Right lung (tissue), 5 donors: ENCODE results near the gene ZDHHC18. TPM values are rescaled to one million over a fixed set of nuclear protein-coding genes. Genes with fewer than 3 reads are reported as not detected.
A peak's percentile ranks its signal among the peaks of the same experiment; 100 is the strongest.

ENCODE experiments used
- DNase-seq, 2 donors: peaks; one replicate each; pipeline ENCODE4 v3.0.0-alpha.2; 2013
- polyA plus RNA-seq, 5 donors: library from polyadenylated mRNA; unstranded; fragments of 120-200 nt; gene quantifications; one replicate each; pipeline versions ENCODE4 v1.2.1 to v1.2.3, GENCODE V29; 2013; ENCODE audit warnings: inconsistent platforms in 1 of 5, low replicate concordance in 1 of 5; ENCODE audit not compliant: insufficient read length in 5 of 5, insufficient read depth in 1 of 5

ZDHHC18 gene
- polyA plus RNA-seq, 5 donors, result 19.9 to 26.7 (median 23.2) TPM

GRCh38 chr1:26890467-26890796, 63.9 kb downstream of the ZDHHC18 start:
- no peak for DNase-seq

GRCh38 chr1:26894263-26894662, 67.8 kb downstream of the ZDHHC18 start:
- DNase-seq, result no peak

- no peak for DNase-seq
Observed at GRCh38 chr1:26897351-26897750, 70.9 kb downstream of the ZDHHC18 start.

- peak; percentile 88 to 91 for DNase-seq
Observed at GRCh38 chr1:26900001-26900814, 73.7 kb downstream of the ZDHHC18 start, which contains the start of gene GPATCH3. Gene GPATCH3 (minus strand): TSS chr1:26900467. CDS start chr1:26900442, 25 bp downstream.

GRCh38 chr1:26900815-26901511, 74.5 kb downstream of the ZDHHC18 start:
- DNase-seq, result no peak

Other genes starting within 250 kb of the ZDHHC18 start
- 100 to 1,000 TPM in 1 of 5 donors, 10 to 100 TPM in 4; 78.6 to 106 (median 82.4) TPM for gene ARID1A, start 130.7 kb upstream of the ZDHHC18 start, polyA plus RNA-seq
- gene PIGV, start 38.7 kb upstream of the ZDHHC18 start, polyA plus RNA-seq, result 10 to 100 TPM; 14.6 to 20.3 (median 15.3) TPM
- gene SFN, start 36.5 kb downstream of the ZDHHC18 start, polyA plus RNA-seq, result 1 to 10 TPM in 1 of 5 donors, under 1 TPM in 4; 0.27 to 1.1 (median 0.72) TPM
- 10 to 100 TPM; 25.5 to 33.9 (median 30.9) TPM for gene GPN2, start 63.6 kb downstream of the ZDHHC18 start, polyA plus RNA-seq
- 10 to 100 TPM; 10.4 to 13.9 (median 13.1) TPM for gene GPATCH3, start 73.8 kb downstream of the ZDHHC18 start, polyA plus RNA-seq
- 1 to 10 TPM; 3.0 to 5.8 (median 3.7) TPM for gene NR0B2, start 87.3 kb downstream of the ZDHHC18 start, polyA plus RNA-seq
- gene NUDC, start 95.1 kb downstream of the ZDHHC18 start, polyA plus RNA-seq, result 10 to 100 TPM; 59.8 to 99.2 (median 69.6) TPM
- 1 to 10 TPM; 6.4 to 9.6 (median 7.5) TPM for gene KDF1, start 133.8 kb downstream of the ZDHHC18 start, polyA plus RNA-seq
- 1 to 10 TPM; 1.4 to 3.4 (median 2.8) TPM for gene TRNP1, start 167.0 kb downstream of the ZDHHC18 start, polyA plus RNA-seq
- 1 to 10 TPM; 1.3 to 2.8 (median 2.0) TPM for gene TENT5B, start 186.2 kb downstream of the ZDHHC18 start, polyA plus RNA-seq